ENCODE results near the gene SLC19A1.

DNA sequence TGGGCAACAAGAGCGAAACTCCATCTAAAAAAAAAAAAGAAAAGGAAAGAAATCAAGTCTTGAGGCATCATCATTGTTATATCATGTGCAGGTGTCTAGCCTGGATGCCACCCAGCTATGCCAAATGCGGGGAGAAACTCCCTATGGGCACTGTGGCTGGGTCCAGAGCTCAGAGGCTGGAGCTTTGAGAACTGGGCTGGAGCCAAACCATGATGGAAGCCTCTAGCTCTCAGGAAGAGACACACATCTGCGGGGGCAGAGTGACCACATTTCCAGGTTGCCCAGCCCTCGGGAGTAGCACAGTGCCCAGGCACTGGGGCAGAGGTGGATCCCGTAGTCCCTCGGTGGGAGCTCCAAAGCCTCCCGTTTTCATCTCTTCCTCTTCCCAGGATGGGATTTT, 78.4 kb downstream of the SLC19A1 start:
- TF ChIP-seq CTCF (IDR thresholded peaks at IDR 0.05; ENCODE audit: low read length) (no peak), EZH2phosphoT487 (IDR thresholded peaks at IDR 0.05; ENCODE audit: low read length) (no peak), EZH2 (optimal IDR thresholded peaks at IDR 0.05; ENCODE audit: low read depth, low read length) (no peak)

All from MM.1S (cell line).